ENCODE measurements around the gene ZNF484.

DNA sequence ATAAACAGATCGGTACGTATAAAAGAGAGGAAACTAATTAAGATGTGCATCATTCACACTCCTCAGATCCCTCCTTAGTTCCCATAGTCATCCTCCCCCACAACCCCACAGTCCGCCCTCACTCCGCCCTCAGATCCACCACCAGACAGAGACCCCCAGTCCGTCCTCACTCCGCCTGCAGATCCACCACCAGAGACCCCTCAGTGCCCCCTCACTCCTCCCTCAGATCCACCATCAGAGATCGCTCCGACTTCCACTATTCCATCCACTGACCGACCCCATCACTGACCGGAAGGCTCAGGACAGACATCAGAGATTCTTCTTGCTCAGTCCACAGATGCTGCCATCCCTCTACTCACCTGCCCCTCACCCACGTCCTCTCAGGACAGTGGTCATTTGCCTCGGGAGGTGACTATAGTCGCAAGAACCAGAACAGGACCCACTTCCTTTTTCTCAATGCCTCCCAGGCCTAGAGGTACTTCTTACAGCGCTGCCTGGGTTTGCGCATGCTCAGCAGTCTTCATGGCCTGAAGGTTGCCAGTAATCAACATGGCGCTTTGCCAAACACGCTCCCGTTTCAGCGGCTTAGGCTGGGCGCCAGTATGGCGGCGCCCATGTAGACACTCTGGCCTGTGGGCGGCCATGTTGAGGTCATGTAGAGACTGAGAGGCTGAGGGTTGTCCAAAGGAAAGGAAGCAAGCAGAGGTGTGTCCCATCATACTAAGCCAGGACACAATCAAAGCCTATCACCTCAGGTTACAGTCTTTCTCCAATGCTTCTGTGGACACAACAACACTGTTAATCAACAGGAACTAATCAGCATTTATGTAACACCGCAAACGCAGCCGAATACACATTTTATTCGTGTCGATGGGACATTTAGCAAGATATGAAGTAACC lies at the start of gene ZNF484:
- TF ChIP-seq, protein P1, sequence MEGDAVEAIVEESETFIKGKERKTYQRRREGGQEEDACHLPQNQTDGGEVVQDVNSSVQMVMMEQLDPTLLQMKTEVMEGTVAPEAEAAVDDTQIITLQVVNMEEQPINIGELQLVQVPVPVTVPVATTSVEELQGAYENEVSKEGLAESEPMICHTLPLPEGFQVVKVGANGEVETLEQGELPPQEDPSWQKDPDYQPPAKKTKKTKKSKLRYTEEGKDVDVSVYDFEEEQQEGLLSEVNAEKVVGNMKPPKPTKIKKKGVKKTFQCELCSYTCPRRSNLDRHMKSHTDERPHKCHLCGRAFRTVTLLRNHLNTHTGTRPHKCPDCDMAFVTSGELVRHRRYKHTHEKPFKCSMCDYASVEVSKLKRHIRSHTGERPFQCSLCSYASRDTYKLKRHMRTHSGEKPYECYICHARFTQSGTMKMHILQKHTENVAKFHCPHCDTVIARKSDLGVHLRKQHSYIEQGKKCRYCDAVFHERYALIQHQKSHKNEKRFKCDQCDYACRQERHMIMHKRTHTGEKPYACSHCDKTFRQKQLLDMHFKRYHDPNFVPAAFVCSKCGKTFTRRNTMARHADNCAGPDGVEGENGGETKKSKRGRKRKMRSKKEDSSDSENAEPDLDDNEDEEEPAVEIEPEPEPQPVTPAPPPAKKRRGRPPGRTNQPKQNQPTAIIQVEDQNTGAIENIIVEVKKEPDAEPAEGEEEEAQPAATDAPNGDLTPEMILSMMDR (IDR thresholded peaks at IDR 0.05), result no peak
- TF ChIP-seq POLR2A (IDR thresholded peaks at IDR 0.05), result no peak
- TF ChIP-seq EP300 (IDR thresholded peaks at IDR 0.05), result no peak
- peak; percentile 76 to 97 (median 82) for TF ChIP-seq POLR2AphosphoS5 (IDR thresholded peaks at IDR 0.05)
